H1 (cell line): ENCODE results near the gene ARHGEF6.

ENCODE experiments used
- CREB1 ChIP-seq: IDR thresholded peaks from 2 replicates; pipeline ENCODE4 v1.6.1; 2012; ENCODE audit warnings: inconsistent platforms
- EP300 ChIP-seq, 2 experiments: IDR thresholded peaks; 1 replicate in 1 of 2; 2 replicates in 1 of 2; pipeline ENCODE4 v1.6.1; 2011 to 2012; ENCODE audit warnings: low read depth in 2 of 2, low read length in 2 of 2, mild to moderate bottlenecking in 2 of 2, borderline replicate concordance in 1 of 2, inconsistent platforms in 1 of 2, moderate library complexity in 1 of 2
- RFX5 ChIP-seq: IDR thresholded peaks from 2 replicates; pipeline ENCODE4 v1.6.1; 2011; ENCODE audit warnings: low read depth, low read length, improper control_type of control experiment, borderline replicate concordance
- TF ChIP-seq, protein P1 (sequence below): IDR thresholded peaks from 2 replicates; pipeline ENCODE4 v1.6.1; 2011; ENCODE audit warnings: low read length, improper control_type of control experiment
- TF ChIP-seq, protein P2 (sequence below), 3 experiments: IDR thresholded peaks; 1 replicate in 2 of 3; 2 replicates in 1 of 3; pipeline versions ENCODE4 v1.5.1 to v1.6.1; 2011; ENCODE audit warnings: low read length in 3 of 3, mild to moderate bottlenecking in 3 of 3, inconsistent platforms in 2 of 3, low read depth in 1 of 3, moderate library complexity in 1 of 3; ENCODE audit not compliant: insufficient read depth in 1 of 3; ENCODE audit errors: control extremely low read depth in 1 of 3

- TF ChIP-seq, protein P1, sequence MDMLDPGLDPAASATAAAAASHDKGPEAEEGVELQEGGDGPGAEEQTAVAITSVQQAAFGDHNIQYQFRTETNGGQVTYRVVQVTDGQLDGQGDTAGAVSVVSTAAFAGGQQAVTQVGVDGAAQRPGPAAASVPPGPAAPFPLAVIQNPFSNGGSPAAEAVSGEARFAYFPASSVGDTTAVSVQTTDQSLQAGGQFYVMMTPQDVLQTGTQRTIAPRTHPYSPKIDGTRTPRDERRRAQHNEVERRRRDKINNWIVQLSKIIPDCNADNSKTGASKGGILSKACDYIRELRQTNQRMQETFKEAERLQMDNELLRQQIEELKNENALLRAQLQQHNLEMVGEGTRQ, result no peak
- TF ChIP-seq, protein P2, sequence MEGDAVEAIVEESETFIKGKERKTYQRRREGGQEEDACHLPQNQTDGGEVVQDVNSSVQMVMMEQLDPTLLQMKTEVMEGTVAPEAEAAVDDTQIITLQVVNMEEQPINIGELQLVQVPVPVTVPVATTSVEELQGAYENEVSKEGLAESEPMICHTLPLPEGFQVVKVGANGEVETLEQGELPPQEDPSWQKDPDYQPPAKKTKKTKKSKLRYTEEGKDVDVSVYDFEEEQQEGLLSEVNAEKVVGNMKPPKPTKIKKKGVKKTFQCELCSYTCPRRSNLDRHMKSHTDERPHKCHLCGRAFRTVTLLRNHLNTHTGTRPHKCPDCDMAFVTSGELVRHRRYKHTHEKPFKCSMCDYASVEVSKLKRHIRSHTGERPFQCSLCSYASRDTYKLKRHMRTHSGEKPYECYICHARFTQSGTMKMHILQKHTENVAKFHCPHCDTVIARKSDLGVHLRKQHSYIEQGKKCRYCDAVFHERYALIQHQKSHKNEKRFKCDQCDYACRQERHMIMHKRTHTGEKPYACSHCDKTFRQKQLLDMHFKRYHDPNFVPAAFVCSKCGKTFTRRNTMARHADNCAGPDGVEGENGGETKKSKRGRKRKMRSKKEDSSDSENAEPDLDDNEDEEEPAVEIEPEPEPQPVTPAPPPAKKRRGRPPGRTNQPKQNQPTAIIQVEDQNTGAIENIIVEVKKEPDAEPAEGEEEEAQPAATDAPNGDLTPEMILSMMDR (IDR thresholded peaks at IDR 0.05; ENCODE audit: control extremely low read depth in 1 of 3, insufficient read depth in 1 of 3, low read depth in 1 of 3, low read length in 3 of 3), result no peak
- TF ChIP-seq RFX5 (no peak), CREB1 (no peak), EP300 (IDR thresholded peaks at IDR 0.05; ENCODE audit: borderline replicate concordance in 1 of 2, low read depth in 2 of 2, low read length in 2 of 2) (no peak)
These were observed 27.9 kb downstream of the ARHGEF6 start for GRCh38 chrX:136752796-136753195.
